ENCODE measurements around the gene FAM43A. TPM values are rescaled to one million over a fixed set of nuclear protein-coding genes. Genes with fewer than 3 reads are reported as not detected.

The FAM43A gene
- total and polyA plus RNA-seq, 2 donors, result 22.4 to 28.5 TPM

- DNase-seq (ENCODE audit: extremely low spot score), result no peak
- 55% methylated on average over 2 of the region's 2 CpGs for WGBS
- Histone ChIP-seq H3K36me3 (ENCODE audit: insufficient read depth) (no peaks in the 10 kb centered on the region), H3K4me1 (ENCODE audit: insufficient read depth) (no peaks in the 10 kb centered on the region), H3K27ac (ENCODE audit: low read depth) (peak overlapping the region; percentile 42), H3K4me3 (ENCODE audit: low read depth, low read length) (no peak overlapping the region)
These were observed 2.3 kb upstream of the FAM43A start for GRCh38 chr3:194683380-194683779.

DNA sequence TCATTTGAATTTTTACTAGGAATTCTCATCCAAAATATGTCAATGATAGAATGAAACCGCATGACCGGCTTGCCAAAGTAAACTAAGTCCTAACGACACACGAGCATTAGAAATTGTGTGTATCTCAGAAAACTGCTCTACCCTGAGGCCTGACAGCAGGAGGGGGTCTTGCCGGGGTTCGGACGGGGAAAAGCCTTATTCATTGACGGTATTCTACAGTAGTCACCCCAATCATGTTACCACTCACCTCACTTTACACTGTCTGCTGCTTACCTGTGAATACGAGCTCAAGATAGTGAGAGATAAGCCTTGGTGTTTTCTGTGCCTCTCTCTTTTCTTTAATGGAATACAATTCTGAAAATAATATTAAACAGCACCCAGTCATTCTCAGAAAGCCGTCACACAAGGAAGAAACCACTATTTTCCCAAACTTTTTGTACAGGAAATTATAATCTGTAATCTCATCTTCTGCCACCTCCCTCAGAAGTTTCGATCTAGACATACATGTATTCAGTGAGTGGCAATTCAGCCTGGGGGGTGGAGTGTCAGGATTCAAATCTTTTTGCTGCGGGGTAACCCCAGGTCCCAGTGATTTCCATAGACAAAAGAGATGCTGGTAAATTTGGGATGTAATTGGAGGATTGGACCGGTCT lies 492 bp upstream of the FAM43A start:
- Histone ChIP-seq H3K4me1 (ENCODE audit: insufficient read depth) (no peaks in the 10 kb centered on the region), H3K36me3 (ENCODE audit: insufficient read depth) (no peaks in the 10 kb centered on the region), H3K27ac (ENCODE audit: low read depth) (no peak overlapping the region), H3K4me3 (ENCODE audit: low read depth, low read length) (no peak overlapping the region)
- no peak for DNase-seq (ENCODE audit: extremely low spot score)
- 58% methylated on average over 13 of the region's 13 CpGs for WGBS

DNA sequence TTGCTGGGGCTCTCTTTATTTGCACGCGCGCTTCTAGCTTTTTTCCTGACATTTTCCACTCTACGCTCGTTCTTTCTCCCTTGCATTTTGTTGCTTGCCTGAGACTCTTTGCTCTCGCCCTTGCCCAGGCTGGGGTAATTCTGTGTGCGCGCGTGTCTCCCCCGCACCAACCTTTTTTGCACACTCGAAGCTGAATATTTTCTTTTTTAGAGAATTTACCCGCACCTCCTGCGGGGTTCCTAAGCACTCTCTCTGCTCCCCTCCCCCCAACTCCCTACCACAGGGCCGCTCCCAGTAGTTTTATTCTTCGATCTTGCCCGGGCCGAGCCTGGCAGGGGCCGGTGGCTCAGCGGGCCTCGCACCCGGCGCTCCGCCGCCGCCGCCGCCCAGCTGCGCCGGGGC lies 732 bp downstream of the FAM43A start:
- no peaks in the 10 kb centered on the region for H3K4me1 ChIP-seq (ENCODE audit: insufficient read depth)
- WGBS, result under 1% methylated on average over 29 of the region's 29 CpGs
- no peak overlapping the region for H3K27ac ChIP-seq (ENCODE audit: low read depth)
- no peak for DNase-seq (ENCODE audit: extremely low spot score)
- peak overlapping the region; percentile 57 for H3K4me3 ChIP-seq (ENCODE audit: low read depth, low read length)
- no peaks in the 10 kb centered on the region for H3K36me3 ChIP-seq (ENCODE audit: insufficient read depth)

DNA sequence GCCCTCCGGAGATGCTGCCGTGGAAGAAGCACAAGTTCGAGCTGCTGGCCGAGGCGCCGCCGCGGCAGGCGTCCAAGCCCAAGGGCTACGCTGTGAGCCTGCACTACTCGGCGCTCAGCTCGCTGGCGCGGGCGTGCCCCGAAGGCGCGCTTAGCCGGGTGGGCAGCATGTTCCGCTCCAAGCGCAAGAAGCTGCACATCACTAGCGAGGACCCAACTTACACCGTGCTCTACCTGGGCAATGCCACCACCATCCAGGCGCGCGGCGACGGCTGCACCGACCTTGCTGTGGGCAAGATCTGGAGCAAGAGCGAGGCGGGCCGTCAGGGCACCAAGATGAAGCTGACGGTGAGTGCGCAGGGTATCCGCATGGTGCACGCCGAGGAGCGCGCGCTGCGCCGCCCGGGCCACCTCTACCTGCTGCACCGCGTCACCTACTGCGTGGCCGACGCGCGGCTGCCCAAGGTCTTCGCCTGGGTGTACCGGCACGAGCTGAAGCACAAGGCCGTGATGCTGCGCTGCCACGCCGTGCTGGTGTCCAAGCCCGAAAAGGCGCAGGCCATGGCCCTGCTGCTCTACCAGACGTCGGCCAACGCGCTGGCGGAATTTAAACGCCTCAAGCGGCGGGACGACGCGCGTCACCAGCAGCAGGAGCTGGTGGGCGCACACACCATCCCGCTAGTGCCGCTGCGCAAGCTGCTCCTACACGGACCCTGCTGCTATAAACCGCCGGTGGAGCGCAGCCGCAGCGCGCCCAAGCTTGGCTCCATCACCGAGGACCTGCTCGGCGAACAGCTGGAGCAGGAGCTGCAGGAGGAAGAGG lies 1.3 kb downstream of the FAM43A start:
- WGBS, result 2% methylated on average over 86 of the region's 86 CpGs

GRCh38 chr3:194687638-194688199 lies 2.0 kb downstream of the FAM43A start:
- H3K36me3 ChIP-seq (ENCODE audit: insufficient read depth), result no peaks in the 10 kb centered on the region
- DNase-seq (ENCODE audit: extremely low spot score), result no peak
- WGBS, result 1% methylated on average over 57 of the region's 57 CpGs
- H3K27ac ChIP-seq (ENCODE audit: low read depth), result peak overlapping the region; percentile 87
- H3K4me3 ChIP-seq (ENCODE audit: low read depth, low read length), result peak overlapping the region; percentile 57
- no peaks in the 10 kb centered on the region for H3K4me1 ChIP-seq (ENCODE audit: insufficient read depth)

More for the DNA sequence above, 1.3 kb downstream of the FAM43A start:
- Histone ChIP-seq H3K4me3 (ENCODE audit: low read depth, low read length) (peak overlapping the region; percentile 57), H3K4me1 (ENCODE audit: insufficient read depth) (no peaks in the 10 kb centered on the region), H3K36me3 (ENCODE audit: insufficient read depth) (no peaks in the 10 kb centered on the region), H3K27ac (ENCODE audit: low read depth) (peak overlapping the region; percentile 4)
- DNase-seq (ENCODE audit: extremely low spot score), result no peak

- WGBS, result 7% methylated on average over 16 of the region's 16 CpGs
- peak overlapping the region; percentile 87 for H3K27ac ChIP-seq (ENCODE audit: low read depth)
- DNase-seq (ENCODE audit: extremely low spot score), result no peak
- H3K4me1 ChIP-seq (ENCODE audit: insufficient read depth), result no peaks in the 10 kb centered on the region
- no peaks in the 10 kb centered on the region for H3K36me3 ChIP-seq (ENCODE audit: insufficient read depth)
- peak overlapping the region; percentile 57 for H3K4me3 ChIP-seq (ENCODE audit: low read depth, low read length)
These were observed 2.6 kb downstream of the FAM43A start for GRCh38 chr3:194688200-194688740.

GRCh38 chr3:194688946-194689345 lies 3.3 kb downstream of the FAM43A start:
- Histone ChIP-seq H3K27ac (ENCODE audit: low read depth) (peak overlapping the region; percentile 24), H3K4me3 (ENCODE audit: low read depth, low read length) (no peak overlapping the region), H3K4me1 (ENCODE audit: insufficient read depth) (no peaks in the 10 kb centered on the region), H3K36me3 (ENCODE audit: insufficient read depth) (no peaks in the 10 kb centered on the region)
- WGBS, result 61% methylated on average over 6 of the region's 6 CpGs
- DNase-seq (ENCODE audit: extremely low spot score), result no peak

DNA sequence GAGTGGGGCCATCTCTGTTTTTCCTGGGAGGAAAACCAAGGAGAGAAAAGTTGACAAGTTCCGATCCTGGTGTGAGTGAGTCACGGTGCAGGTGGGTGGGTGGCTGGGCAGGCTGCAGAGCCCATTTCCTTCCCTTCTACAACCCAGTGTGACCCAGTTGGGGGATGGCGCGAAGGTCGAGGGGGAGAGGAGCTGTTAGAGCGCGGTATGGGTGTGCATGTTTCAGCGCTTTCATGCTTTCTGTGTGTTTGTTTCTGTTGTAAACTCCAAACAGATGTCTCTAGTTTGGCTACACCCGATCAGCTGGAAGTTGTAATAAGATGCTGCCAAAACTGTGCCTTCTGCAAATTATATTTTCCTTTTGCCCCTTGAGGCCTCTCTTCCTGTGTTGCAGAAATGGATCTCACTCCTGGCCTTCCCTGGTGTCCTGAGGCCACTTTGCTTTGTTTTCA lies 3.8 kb downstream of the FAM43A start:
- Histone ChIP-seq H3K27ac (ENCODE audit: low read depth) (no peak overlapping the region), H3K4me3 (ENCODE audit: low read depth, low read length) (no peak overlapping the region), H3K4me1 (ENCODE audit: insufficient read depth) (no peaks in the 10 kb centered on the region), H3K36me3 (ENCODE audit: insufficient read depth) (no peaks in the 10 kb centered on the region)
- 47% methylated on average over 9 of the region's 9 CpGs for WGBS
- DNase-seq (ENCODE audit: extremely low spot score), result peak; percentile 50

- DNase-seq (ENCODE audit: extremely low spot score), result no peak
- Histone ChIP-seq H3K4me1 (ENCODE audit: insufficient read depth) (no peaks in the 10 kb centered on the region), H3K36me3 (ENCODE audit: insufficient read depth) (no peaks in the 10 kb centered on the region), H3K4me3 (ENCODE audit: low read depth, low read length) (no peak overlapping the region), H3K27ac (ENCODE audit: low read depth) (no peak overlapping the region)
- 63% methylated on average over 8 of the region's 8 CpGs for WGBS
These were observed 5.1 kb downstream of the FAM43A start for GRCh38 chr3:194690501-194691372.

GRCh38 chr3:194691481-194692283 lies 6.0 kb downstream of the FAM43A start:
- H3K27ac ChIP-seq (ENCODE audit: low read depth), result no peak overlapping the region
- DNase-seq (ENCODE audit: extremely low spot score), result no peak
- 57% methylated on average over 15 of the region's 15 CpGs for WGBS

GRCh38 chr3:194696702-194697101 lies 11.0 kb downstream of the FAM43A start:
- H3K4me3 ChIP-seq (ENCODE audit: low read depth, low read length), result no peak overlapping the region
- H3K27ac ChIP-seq (ENCODE audit: low read depth), result no peak overlapping the region
- DNase-seq (ENCODE audit: extremely low spot score), result no peak
- H3K4me1 ChIP-seq (ENCODE audit: insufficient read depth), result no peaks in the 10 kb centered on the region
- WGBS, result 87% methylated on average over 6 of the region's 6 CpGs
- H3K36me3 ChIP-seq (ENCODE audit: insufficient read depth), result no peaks in the 10 kb centered on the region

More at GRCh38 chr3:194691481-194692283, 6.0 kb downstream of the FAM43A start:
- Histone ChIP-seq H3K4me3 (ENCODE audit: low read depth, low read length) (no peak overlapping the region), H3K4me1 (ENCODE audit: insufficient read depth) (no peaks in the 10 kb centered on the region), H3K36me3 (ENCODE audit: insufficient read depth) (no peaks in the 10 kb centered on the region)

GRCh38 chr3:194702545-194702944 lies 16.9 kb downstream of the FAM43A start:
- 93% methylated on average over 9 of the region's 9 CpGs for WGBS

More at GRCh38 chr3:194702545-194702944, 16.9 kb downstream of the FAM43A start:
- no peak overlapping the region for H3K4me3 ChIP-seq (ENCODE audit: low read depth, low read length)
- H3K4me1 ChIP-seq (ENCODE audit: insufficient read depth), result no peaks in the 10 kb centered on the region
- no peaks in the 10 kb centered on the region for H3K36me3 ChIP-seq (ENCODE audit: insufficient read depth)
- no peak for DNase-seq (ENCODE audit: extremely low spot score)
- H3K27ac ChIP-seq (ENCODE audit: low read depth), result no peak overlapping the region

All from urinary bladder (tissue), 4 donors.